ENCODE measurements around the gene MRAS.

Gene MRAS

DNA sequence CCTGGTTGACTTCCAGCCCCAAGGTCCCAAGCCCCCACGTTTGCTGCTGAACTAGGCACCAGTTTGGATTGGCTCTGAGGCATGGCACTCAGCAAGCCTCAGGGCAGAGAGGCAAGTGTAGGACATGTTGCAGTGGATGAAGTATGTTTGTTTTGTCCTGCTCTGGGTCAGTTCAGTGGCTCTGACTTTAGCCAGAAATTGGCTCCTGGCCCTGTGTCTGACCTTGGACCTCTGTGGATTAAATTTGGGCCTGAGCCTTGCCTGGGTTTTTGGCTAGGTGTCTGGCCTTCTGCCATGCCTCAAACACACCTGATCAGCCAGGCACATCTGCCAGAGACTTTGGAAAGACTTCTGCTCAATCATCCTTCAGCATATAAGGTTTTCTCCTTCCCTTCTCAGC is 3.6 kb upstream of the MRAS start:
- no peak for DNase-seq

GRCh38 chr3:138348754-138349739 is 668 bp downstream of the MRAS start:
- DNase-seq, result no peak

DNA sequence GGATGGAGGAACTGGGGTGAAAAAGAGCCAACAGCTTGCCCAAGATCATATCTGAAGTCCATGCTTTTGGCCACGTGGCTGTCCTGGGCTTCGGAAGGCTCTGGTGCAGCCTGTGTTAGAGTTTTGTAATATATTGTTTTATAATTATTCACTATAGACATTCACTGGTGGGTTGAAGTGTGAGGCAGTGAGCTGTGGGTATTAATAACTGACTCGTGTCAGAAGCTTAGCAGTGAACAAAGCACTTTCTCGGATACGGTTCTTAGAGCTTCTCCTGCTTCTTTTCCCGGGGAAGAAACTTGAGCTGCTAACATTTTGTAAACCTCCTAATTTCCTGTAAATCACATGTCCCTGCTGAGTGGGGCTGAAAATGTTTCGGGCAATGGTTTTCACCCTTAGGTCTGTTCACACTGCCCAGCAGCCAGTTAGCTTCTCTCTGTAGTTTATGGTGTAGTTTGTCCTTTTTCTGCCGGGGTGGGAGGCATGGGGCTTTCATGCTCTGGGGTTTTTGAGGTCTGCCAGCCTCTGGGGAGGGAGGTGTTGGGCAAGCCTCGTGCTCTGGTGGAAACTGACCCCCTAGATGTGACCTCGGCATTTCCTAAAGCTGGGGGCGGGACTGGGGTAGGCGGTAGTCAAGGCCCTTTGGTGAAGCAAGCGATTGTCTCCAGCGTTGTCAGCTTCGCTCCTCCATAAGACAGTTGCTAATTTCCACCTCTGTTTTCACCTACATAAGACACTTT is 1.7 kb downstream of the MRAS start:
- DNase-seq, result no peak

- no peak for DNase-seq
Observed at GRCh38 chr3:138351151-138351550, 2.8 kb downstream of the MRAS start.

DNA sequence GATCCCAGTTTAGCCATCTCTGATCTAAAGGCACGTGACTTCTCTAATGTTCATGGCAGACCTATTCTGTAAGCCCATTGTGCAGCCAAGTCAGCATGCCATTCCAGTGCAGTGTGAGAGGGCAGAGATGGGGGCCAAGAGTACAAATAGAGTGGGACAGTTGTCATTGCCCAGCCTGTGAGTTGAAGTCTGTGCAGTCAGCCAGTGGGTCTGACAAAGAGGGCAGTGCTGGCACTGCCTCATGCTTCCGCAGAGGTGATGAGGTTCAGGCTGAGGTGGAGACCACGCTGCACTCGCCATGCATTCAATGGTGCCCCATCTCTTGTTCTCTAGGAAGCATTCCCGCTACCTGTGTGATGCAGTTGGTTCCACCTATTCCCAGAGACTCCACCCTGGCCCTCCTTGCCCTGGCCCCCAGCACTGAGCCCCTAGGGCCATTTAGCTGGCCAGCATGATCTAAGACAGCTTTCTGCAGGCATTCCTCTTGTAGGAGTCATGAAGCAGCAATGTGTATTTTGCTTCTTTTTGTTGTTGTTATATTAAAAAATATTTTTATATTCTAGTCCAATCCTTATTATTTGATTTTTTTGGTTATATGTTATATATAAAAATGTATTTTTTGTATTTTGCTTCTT is 3.7 kb downstream of the MRAS start:
- no peak for DNase-seq

DNA sequence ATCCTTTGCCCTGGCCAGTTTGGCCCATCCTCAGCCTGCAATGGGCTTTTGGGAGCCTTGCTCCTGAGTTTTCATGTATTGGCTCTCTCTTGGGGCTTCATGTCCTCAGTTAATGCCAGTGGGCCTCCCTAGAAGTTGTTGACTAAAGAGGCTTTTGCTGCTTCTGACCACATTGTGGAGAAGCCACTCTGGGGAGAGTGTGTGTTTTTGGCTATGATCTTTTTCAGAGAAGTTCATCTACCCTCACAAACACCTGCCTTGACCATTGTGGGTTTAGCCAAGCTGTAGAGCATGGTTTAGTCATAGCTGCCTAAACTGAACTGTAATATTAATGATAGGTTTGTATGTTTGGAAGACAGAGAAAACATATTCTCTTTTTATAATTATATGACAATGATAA is 6.0 kb downstream of the MRAS start:
- DNase-seq, result no peak

DNA sequence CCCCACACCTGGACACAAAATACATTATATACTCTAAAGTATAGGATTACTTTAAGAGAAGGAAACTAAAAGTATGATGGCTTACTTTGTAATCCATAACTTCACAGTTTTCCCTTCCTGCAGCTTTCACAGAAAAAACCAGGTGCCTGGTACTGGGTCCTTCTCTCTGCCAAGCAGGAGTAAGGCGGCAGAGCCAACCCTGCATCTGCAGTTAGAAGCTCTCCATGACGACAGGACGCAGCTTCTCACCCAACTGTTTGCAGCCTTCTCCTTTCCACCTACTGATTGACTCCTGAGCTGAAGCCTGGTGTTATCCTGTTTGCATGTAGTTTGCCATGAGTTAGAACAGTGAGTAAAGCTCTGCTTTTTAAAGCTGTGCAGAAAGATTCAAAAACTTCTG is 6.7 kb downstream of the MRAS start:
- DNase-seq, result no peak

GRCh38 chr3:138356730-138357405 is 8.5 kb downstream of the MRAS start:
- no peak for DNase-seq

DNA sequence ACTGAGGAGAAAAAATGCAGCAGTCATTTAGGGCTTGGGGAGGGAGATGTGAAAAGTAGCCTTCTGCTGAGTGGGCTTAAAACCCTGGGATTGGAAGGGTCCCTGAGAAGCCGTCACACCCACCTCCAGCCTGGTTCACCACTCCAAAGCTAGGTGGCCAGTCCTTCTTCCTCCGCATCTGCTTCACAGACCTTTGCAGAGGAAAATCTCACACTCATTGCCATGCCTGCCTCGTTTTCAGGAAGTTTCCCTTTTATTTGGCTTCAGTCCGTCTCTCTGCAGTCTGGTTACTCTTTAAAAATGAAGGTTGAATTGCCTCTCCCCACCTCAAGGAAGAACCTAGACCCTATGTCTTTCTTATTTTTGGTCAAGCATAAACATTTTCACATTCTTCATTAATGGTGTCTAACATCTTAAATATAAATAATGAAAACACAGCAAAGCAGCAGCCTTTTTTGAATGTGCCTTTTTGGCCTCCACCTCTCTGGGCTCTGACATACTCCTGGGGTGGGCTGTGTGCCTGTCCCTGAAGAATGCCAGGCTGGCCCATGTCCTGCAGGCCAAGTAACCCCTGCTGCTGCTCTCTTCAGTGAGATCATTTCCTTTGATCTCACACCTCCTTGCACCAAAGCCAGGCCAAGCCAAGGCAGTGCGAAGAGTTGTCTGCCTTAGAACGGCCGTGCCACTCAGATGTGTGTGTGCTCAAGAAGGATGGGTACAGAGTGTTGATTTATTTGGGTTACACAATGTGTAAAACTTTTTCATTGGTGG is 11.0 kb downstream of the MRAS start:
- no peak for DNase-seq

- DNase-seq, result no peak
Observed at GRCh38 chr3:138359919-138360868, 11.8 kb downstream of the MRAS start.

- DNase-seq, result no peak
Observed at GRCh38 chr3:138360869-138361525, 12.6 kb downstream of the MRAS start.

DNA sequence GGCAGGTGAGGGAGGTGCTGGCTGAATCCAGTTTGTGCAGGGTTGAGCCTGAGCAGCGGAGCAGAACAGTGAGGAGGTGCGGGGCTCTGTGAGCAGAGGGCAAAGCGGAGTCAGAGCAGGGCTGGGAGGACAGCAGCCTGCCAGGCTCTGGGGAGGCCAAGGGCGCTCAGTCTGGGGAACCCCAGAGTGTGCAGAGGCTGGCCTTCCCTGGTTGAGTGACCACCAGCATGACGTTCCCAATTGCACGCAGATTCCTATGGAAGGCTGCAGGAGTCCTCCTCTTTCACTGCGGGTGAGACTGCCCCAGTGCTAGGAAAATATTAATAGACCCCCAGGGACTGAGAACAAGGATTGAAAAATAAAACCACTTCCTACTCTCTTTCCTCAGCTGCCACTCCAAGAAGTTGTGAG is 13.2 kb downstream of the MRAS start:
- no peak for DNase-seq

- no peak for DNase-seq
Observed at GRCh38 chr3:138362538-138362937, 14.2 kb downstream of the MRAS start.

- DNase-seq, result no peak
Observed at GRCh38 chr3:138363322-138363721, 14.9 kb downstream of the MRAS start.

DNA sequence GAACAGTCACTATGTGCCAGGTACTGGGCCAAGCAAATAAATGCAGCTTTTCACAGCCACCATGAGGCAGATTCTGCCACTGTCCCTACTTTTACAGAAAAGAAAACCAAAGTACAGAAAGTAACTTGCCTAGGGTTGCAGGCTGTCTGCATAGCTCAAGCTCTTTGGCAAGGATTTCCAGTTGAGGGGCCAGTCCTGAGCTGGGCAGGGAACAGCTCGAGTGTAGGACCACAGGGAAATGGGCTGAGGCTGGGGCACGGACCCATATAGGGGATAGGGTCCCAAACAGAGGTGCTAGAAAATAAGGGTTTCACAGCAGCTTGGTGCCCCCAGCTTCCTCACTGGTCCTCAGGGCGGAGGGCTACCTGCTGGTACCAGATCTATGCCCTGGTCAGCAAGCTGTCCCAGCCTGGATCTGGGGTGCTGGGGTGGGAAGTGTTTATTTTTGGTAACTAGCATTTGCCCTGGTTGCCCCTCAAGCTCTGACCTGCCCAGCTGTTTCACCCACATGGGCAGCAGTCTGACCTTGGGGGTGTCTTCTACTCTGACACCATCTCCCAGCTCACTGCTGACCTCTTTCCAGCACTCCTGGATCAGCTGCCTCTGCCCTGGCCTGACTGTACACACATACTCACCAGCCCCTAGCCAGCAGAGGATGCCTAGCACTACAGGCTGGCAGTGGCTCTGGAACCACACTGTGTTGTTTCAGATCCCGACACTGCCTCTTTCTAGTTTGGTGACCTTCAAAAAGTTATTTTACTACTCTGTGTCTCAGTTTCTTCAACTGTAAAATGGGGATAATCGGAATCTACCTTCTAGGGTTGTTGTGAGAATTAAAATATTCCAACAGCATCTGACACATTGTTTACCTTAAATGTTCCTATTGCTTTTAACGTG is 16.2 kb downstream of the MRAS start:
- DNase-seq, result no peak

- no peak for DNase-seq
Observed at GRCh38 chr3:138365253-138365555, 16.8 kb downstream of the MRAS start.

GRCh38 chr3:138366006-138366759 is 17.8 kb downstream of the MRAS start:
- no peak for DNase-seq

- DNase-seq, result no peak
Observed at GRCh38 chr3:138367326-138367850, 19.0 kb downstream of the MRAS start.

DNA sequence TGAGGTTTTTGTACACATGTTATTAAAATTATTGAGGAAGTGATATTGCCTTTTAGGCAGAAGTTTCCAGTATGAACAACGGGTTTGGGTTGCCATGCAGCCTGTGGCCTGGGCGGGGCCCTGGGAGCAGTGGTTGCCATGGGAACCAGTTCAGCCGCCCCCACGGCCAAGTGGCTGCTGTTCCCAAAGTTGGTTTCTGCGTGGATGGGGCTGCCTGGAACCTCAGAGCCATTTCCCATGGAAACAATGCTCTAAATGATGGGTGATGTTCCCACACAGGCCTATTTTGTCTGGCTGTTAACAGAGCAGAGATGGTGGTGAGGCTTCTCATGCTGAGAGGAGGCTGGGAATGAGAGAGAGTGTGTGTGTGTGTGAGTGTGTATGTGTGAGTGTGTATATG is 19.5 kb downstream of the MRAS start:
- no peak for DNase-seq

All from NCI-H1105 treated with DMSO at 0.1 percent for 48 hours (cell line).